DND-41 (cell line): ENCODE measurements around the gene MAP1LC3B.

Experiments
- ATAC-seq: fragments of 200-7000 bp; cut with Tn5 transposase; 3 replicates; pipeline ENCODE4 v1.9.1; 2021; ENCODE audit warnings: low read depth; ENCODE audit not compliant: insufficient read depth
- DNase-seq: peaks from one replicate; pipeline ENCODE4 v3.0.0-alpha.2; 2020
- H2AFZ ChIP-seq: 2 replicates; pipeline ENCODE4 v1.6.0; 2012; ENCODE audit warnings: low read depth, low read length
- H3K27ac ChIP-seq: 2 replicates; pipeline ENCODE4 v1.5.1; 2012; ENCODE audit warnings: low read length, inconsistent platforms
- H3K27me3 ChIP-seq: fragments of 200-600 bp; sonication (generic); 2 replicates; pipeline ENCODE4 v1.6.0; 2012; ENCODE audit warnings: low read length, mild to moderate bottlenecking, inconsistent platforms; ENCODE audit not compliant: insufficient read depth, poor library complexity
- H3K36me3 ChIP-seq: 2 replicates; pipeline ENCODE4 v1.5.1; 2012; ENCODE audit warnings: low read length, inconsistent platforms; ENCODE audit not compliant: insufficient read depth
- H3K4me1 ChIP-seq: 2 replicates; pipeline ENCODE4 v1.5.1; 2012; ENCODE audit warnings: mild to moderate bottlenecking, low read length; ENCODE audit not compliant: insufficient read depth
- H3K4me2 ChIP-seq: 2 replicates; pipeline ENCODE4 v1.6.0; 2012; ENCODE audit warnings: mild to moderate bottlenecking, moderate library complexity, low read length, inconsistent platforms; ENCODE audit not compliant: insufficient read depth
- H3K4me3 ChIP-seq, 2 experiments: fragments of 200-600 bp in 1 of 2; shearing (Covaris generic) in 1 of 2; 2 replicates each; pipeline ENCODE4 v1.5.1; 2012 to 2016; ENCODE audit warnings: inconsistent platforms in 2 of 2, low read length in 2 of 2, mild to moderate bottlenecking in 2 of 2, low read depth in 1 of 2, moderate library complexity in 1 of 2
- H3K79me2 ChIP-seq: 2 replicates; pipeline ENCODE4 v1.6.0; 2012; ENCODE audit warnings: low read length, inconsistent platforms; ENCODE audit not compliant: insufficient read depth
- H3K9ac ChIP-seq: 2 replicates; pipeline ENCODE4 v1.6.0; 2012; ENCODE audit warnings: low read depth, mild to moderate bottlenecking, inconsistent platforms, low read length, moderate library complexity
- H3K9me3 ChIP-seq: 2 replicates; pipeline ENCODE4 v1.5.1; 2012; ENCODE audit warnings: low read length, moderate library complexity, mild to moderate bottlenecking, inconsistent platforms; ENCODE audit not compliant: insufficient read depth, severe bottlenecking
- H4K20me1 ChIP-seq: 2 replicates; pipeline ENCODE4 v1.6.0; 2012; ENCODE audit warnings: low read length; ENCODE audit not compliant: insufficient read depth
- EZH2 ChIP-seq: IDR thresholded peaks from 3 replicates; pipeline ENCODE4 v1.6.1; 2012; ENCODE audit warnings: borderline replicate concordance, low read depth, mild to moderate bottlenecking, moderate library complexity, low read length, inconsistent platforms; ENCODE audit not compliant: severe bottlenecking
- TF ChIP-seq, protein P1 (sequence below): IDR thresholded peaks from 2 replicates; pipeline ENCODE4 v1.5.1; 2012; ENCODE audit warnings: borderline replicate concordance, low read length, moderate library complexity, mild to moderate bottlenecking; ENCODE audit not compliant: poor library complexity, severe bottlenecking; ENCODE audit errors: extremely low read depth

MAP1LC3B gene

DNA sequence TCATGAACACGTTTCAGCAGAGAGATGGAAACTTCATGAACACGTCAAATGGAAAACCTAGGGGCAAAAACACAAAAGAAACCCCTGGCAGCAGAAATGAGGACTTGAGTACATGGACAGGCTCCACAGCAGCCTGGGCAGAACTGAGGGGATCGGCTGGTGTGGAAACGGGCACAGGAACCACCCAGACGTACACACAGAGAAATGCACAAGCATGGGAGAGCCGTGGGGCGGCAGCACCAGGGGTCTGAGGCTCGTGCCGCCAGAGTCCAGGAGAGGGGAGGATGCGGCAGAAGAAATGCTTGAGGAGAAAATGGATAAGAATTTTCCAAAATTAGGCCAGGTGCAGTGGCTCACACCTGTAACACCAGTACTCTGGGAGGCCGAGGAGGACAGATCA is 30.0 kb downstream of the MAP1LC3B start:
- TF ChIP-seq, protein P1, sequence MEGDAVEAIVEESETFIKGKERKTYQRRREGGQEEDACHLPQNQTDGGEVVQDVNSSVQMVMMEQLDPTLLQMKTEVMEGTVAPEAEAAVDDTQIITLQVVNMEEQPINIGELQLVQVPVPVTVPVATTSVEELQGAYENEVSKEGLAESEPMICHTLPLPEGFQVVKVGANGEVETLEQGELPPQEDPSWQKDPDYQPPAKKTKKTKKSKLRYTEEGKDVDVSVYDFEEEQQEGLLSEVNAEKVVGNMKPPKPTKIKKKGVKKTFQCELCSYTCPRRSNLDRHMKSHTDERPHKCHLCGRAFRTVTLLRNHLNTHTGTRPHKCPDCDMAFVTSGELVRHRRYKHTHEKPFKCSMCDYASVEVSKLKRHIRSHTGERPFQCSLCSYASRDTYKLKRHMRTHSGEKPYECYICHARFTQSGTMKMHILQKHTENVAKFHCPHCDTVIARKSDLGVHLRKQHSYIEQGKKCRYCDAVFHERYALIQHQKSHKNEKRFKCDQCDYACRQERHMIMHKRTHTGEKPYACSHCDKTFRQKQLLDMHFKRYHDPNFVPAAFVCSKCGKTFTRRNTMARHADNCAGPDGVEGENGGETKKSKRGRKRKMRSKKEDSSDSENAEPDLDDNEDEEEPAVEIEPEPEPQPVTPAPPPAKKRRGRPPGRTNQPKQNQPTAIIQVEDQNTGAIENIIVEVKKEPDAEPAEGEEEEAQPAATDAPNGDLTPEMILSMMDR = no peak
- TF ChIP-seq EZH2 = no peak
- Histone ChIP-seq H3K79me2 (no peaks in the 10 kb centered on the region), H3K4me3 (no peak overlapping the region), H3K9me3 (no peaks in the 10 kb centered on the region), H3K4me2 (no peak overlapping the region), H3K27ac (no peak overlapping the region), H3K27me3 (peaks cover 6% of the 10 kb centered on the region), H2AFZ (no peak overlapping the region), H3K36me3 (no peaks in the 10 kb centered on the region), H3K9ac (no peak overlapping the region), H3K4me1 (no peaks in the 10 kb centered on the region), H4K20me1 (0 out of 2 replicates have a peak, but pooled peaks cover 3% of the 10 kb centered on the region)
- DNase-seq (no peak), ATAC-seq (no peak)

DNA sequence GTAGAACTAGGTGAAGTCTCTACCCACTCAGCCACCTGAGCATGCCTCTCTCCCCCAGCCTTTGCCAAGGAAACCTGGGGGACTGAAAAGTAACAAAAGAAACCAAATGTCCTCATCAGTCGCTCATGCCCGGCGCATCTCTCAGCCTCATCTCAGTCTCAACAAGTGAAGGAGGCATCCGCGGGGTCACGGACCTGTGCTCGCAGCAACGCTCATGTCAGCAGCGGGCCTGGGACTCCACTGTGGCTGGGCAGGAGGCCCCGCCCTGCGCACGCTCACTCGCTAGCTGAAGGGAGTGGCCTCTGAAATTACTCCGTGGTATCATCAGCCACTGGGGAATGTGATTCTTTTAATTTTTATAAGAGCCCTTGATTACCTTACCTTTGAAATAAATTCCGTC is 31.3 kb downstream of the MAP1LC3B start:
- H4K20me1 ChIP-seq = 0 out of 2 replicates have a peak, but pooled peaks cover 3% of the 10 kb centered on the region
- H3K36me3 ChIP-seq = no peaks in the 10 kb centered on the region
- H3K9ac ChIP-seq = no peak overlapping the region
- H3K79me2 ChIP-seq = no peaks in the 10 kb centered on the region
- ATAC-seq (no peak), DNase-seq (no peak)
- H2AFZ ChIP-seq = no peak overlapping the region
- no peaks in the 10 kb centered on the region for H3K9me3 ChIP-seq
- H3K4me1 ChIP-seq = no peaks in the 10 kb centered on the region
- no peak overlapping the region for H3K4me3 ChIP-seq
- H3K4me2 ChIP-seq = no peak overlapping the region
- TF ChIP-seq, protein P1 = no peak
- TF ChIP-seq EZH2 = no peak
- peaks cover 6% of the 10 kb centered on the region for H3K27me3 ChIP-seq
- no peak overlapping the region for H3K27ac ChIP-seq

DNA sequence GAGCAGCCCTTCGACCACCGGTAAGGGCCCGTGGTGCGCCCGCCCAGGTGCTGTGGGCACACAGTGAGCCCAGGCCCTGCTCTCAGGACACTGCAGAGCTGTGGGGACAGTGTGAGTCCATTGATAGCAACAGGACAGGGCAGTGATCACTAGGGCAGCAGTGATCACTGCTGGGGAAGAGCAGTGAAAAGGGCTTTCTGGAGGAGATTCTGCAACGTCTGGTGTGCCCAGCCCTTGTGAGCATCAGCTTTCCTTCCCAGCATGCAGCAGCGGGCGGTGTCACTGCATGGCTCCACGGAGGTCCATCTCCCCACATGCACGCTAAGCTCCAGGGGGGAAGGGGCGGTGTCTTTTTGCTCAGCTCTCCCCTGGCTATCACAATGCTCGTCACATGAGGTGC is 32.1 kb downstream of the MAP1LC3B start:
- Histone ChIP-seq H3K4me3 (no peak overlapping the region), H3K4me1 (no peaks in the 10 kb centered on the region), H2AFZ (no peak overlapping the region), H4K20me1 (0 out of 2 replicates have a peak, but pooled peaks cover 3% of the 10 kb centered on the region), H3K9me3 (no peaks in the 10 kb centered on the region), H3K4me2 (no peak overlapping the region), H3K27ac (no peak overlapping the region), H3K27me3 (peaks cover 6% of the 10 kb centered on the region), H3K36me3 (no peaks in the 10 kb centered on the region), H3K9ac (no peak overlapping the region), H3K79me2 (no peaks in the 10 kb centered on the region)
- TF ChIP-seq EZH2 = no peak
- TF ChIP-seq, protein P1 = no peak
- ATAC-seq (no peak), DNase-seq (no peak)

DNA sequence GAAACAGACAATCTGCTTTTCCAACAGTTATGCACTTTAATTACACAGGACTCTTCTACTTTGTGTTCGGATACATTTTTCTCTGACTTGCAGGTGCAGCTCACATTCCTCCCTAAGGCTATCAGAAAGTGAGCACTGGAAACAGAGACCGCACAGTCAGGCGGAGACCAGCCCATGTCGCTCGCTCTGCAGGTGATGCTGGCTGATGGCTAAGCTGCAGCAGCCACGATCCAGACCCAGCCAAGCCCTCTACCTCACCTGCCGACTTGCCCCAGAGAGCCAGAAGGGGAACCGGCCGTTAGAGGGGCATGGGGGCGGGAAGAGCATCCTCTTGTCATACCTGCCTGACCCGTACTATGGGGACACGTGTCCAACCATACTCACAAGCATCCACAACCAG is 33.8 kb downstream of the MAP1LC3B start:
- no peak overlapping the region for H3K4me2 ChIP-seq
- TF ChIP-seq, protein P1 = no peak
- no peak for TF ChIP-seq EZH2
- H3K27me3 ChIP-seq = peaks cover 6% of the 10 kb centered on the region
- no peak overlapping the region for H3K9ac ChIP-seq
- H3K4me3 ChIP-seq = no peak overlapping the region
- H3K79me2 ChIP-seq = no peaks in the 10 kb centered on the region
- H3K9me3 ChIP-seq = no peaks in the 10 kb centered on the region
- H2AFZ ChIP-seq = no peak overlapping the region
- H3K4me1 ChIP-seq = no peaks in the 10 kb centered on the region
- ATAC-seq (no peak), DNase-seq (no peak)
- no peaks in the 10 kb centered on the region for H3K36me3 ChIP-seq
- H4K20me1 ChIP-seq = 0 out of 2 replicates have a peak, but pooled peaks cover 1% of the 10 kb centered on the region
- no peak overlapping the region for H3K27ac ChIP-seq
